Measurements from ENCODE around the gene SPAG16.
"Not testable (repeated sequence)": the region's sequence is repeated elsewhere in the genome, so short reads cannot be mapped to it uniquely, and the experiment has no call there.

Gene SPAG16

GRCh38 chr2:213995400-213996105 is 711.3 kb downstream of the SPAG16 start:
- peak; percentile 65 to 74 for DNase-seq (ENCODE audit: low read depth in 2 of 2)

GRCh38 chr2:213998976-213999375 is 714.7 kb downstream of the SPAG16 start:
- not testable (repeated sequence) for DNase-seq (ENCODE audit: low read depth in 2 of 2)

DNA sequence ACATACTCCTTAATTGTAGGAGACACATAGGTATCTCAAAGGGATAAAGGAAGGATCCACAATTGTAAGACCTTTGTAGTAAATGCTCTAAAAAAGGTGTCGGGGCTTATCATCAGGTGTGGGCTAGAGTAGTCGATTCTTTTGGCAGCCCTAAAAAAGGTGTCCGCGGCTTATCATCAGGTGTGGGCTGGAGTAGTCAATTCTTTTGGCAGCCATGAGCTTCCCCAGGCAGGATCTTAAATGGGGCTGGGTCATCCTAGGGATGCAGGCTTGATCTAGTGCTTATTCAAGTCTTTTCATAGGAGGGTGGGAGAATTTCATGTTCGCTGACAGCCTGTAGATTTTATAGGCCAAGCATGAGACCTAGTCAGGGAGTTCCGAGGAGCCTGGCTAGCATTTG is 720.2 kb downstream of the SPAG16 start:
- DNase-seq (ENCODE audit: low read depth in 2 of 2), result no peak

- DNase-seq (ENCODE audit: low read depth in 2 of 2), result peak; percentile 1 to 6
Observed at GRCh38 chr2:214005337-214005736, 721.1 kb downstream of the SPAG16 start.

DNA sequence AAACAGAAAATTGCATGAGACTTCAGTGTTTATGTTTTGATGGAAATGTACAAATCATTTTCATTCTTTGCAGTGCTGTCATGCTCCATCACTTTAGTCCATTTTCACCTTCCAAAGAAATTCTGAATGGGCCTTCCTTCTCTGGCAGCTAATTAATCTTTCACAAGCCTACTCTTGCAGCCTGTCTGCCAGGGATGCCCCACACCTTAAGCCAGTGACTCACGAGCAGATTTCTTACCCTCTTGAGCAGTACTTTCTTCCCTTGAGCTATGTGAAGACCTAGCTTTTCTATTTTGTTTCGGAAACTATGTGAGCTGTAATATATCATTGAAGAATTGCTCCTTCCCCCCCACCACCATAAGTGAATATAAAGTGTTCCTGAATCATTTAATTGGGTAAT is 722.3 kb downstream of the SPAG16 start:
- no peak for DNase-seq (ENCODE audit: low read depth in 2 of 2)

DNA sequence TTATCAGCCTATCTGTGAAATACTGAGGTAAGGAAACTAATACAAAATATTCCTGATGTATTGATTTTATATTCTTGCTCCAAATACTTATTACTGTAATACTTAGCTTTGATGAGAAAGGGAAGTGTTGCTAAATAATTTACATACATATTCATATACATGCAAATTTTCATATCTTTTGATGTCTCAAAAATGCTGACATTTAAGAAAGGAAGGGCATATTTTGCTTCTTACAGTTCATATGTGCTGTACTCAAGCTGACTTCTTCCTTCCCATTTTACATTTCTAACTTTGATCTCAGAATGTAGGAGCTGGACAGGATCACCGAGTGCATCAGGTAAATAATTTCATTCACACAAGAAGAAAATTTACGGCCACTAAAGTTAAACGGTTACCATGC is 727.4 kb downstream of the SPAG16 start:
- no peak for DNase-seq (ENCODE audit: low read depth in 2 of 2)

GRCh38 chr2:214014551-214015220 is 730.4 kb downstream of the SPAG16 start:
- no peak for DNase-seq (ENCODE audit: low read depth in 2 of 2)

- DNase-seq (ENCODE audit: low read depth in 2 of 2), result peak; percentile 73 to 74
Observed at GRCh38 chr2:214019229-214019972, 735.1 kb downstream of the SPAG16 start.

GRCh38 chr2:214019973-214020345 is 735.7 kb downstream of the SPAG16 start:
- no peak for DNase-seq (ENCODE audit: low read depth in 2 of 2)

DNA sequence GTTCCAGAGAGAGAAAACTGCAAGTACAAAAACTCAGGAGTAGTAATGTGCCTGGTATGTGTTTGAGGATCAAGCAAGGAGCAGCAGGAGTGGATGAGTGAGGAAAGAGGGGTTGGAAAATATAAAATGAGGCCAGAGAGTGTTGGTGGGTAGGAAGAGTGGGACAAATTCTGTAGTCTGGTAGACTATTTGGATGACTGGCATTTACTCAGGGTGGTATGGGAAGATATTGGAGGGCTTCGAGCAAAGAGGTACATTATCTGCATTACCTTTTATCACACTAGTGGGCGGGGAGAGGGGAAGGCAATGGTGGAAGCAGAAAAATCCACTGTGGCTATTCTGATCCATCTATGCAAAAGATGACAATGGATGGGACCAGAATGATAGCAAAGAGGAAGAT is 744.9 kb downstream of the SPAG16 start:
- no peak for DNase-seq (ENCODE audit: low read depth in 2 of 2)

- DNase-seq (ENCODE audit: low read depth in 2 of 2), result no peak
Observed at GRCh38 chr2:214031566-214031965, 747.3 kb downstream of the SPAG16 start.

DNA sequence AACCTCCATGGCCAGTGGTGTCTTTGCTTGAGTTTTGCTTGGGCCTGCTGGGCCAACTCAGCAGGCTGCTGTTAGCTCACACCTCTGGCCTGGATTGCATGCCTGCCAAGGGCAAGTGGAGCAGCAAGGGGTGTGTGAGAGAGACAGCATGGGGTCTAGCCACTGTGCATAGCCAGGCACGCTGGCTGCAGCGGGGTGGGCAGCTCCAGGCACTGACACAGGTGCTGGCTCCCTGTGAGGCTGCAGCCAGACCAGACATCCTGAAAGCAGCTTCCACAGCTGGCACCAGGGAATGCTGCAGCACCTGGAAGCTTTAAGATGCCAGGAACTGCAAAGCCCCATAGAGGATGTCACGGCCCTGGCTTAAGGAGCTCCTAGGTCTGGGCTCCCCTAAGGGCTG is 750.2 kb downstream of the SPAG16 start:
- no peak for DNase-seq (ENCODE audit: low read depth in 2 of 2)

- no peak for DNase-seq (ENCODE audit: low read depth in 2 of 2)
Observed at GRCh38 chr2:214035091-214035852, 751.0 kb downstream of the SPAG16 start.

DNA sequence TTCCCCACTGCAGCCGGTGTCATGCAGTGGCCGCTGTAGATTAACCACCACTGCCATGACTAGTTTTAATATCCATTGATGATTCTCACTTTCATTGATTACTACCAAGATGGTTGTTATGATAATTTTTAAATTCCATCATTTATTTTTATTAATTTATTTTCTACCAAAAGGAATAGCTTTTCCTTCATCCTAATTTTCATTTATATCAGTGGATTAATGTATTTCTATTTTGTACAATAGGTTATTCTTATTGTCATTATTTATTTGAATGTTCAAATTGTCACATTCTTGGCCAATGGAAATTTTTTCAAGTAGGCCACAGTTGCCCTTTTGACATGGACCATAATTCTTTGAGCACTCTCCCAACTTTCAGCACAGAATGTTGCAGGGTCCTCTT is 751.7 kb downstream of the SPAG16 start:
- DNase-seq (ENCODE audit: low read depth in 2 of 2), result no peak

- DNase-seq (ENCODE audit: low read depth in 2 of 2), result no peak
Observed at GRCh38 chr2:214038186-214038585, 753.9 kb downstream of the SPAG16 start.

GRCh38 chr2:214050731-214051130 is 766.5 kb downstream of the SPAG16 start:
- DNase-seq (ENCODE audit: low read depth in 2 of 2), result no peak

GRCh38 chr2:214051585-214051984 is 767.3 kb downstream of the SPAG16 start:
- no peak for DNase-seq (ENCODE audit: low read depth in 2 of 2)

- DNase-seq (ENCODE audit: low read depth in 2 of 2), result no peak
Observed at GRCh38 chr2:214052235-214052634, 768.0 kb downstream of the SPAG16 start.

DNA sequence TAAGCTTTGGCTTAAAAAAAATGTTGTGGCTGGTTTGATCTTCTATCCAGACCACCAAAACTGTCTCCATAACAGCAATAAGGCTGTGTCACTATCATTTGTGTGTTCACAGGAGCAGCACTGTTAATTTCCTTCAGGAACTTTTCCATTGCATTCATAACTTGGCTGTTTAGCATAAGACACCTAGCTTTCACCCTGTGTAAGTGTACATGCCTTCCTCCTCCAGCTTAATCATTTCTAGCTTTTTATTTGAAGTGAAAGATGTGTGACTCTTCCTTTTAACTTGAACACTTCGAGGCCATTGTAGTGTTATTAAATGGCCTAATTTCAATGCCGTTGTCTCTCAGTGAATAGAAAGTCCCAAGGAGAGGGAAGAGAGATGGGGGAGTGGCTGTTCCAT is 773.7 kb downstream of the SPAG16 start:
- no peak for DNase-seq (ENCODE audit: low read depth in 2 of 2)

DNA sequence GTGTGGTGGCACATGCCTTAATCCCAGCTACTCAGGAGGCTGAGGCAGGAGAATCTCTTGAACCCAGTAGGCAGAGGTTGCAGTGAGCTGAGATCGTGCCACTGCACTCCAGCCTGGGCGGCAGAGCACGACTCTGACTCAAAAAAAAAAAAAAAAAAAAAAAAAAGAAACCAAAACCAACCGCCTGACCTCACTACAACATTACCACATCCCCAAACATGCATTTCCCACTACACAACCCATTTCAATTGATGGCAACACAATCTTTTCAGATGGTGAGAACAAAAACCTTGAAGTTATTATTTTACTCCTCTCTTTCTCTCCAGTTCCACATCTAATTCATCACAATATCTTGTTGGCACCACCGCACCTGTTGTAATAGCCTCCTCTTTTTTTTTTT is 778.0 kb downstream of the SPAG16 start:
- DNase-seq (ENCODE audit: low read depth in 2 of 2), result not testable (repeated sequence)

- DNase-seq (ENCODE audit: low read depth in 2 of 2), result no peak
Observed at GRCh38 chr2:214064471-214064870, 780.2 kb downstream of the SPAG16 start.

- no peak for DNase-seq (ENCODE audit: low read depth in 2 of 2)
Observed at GRCh38 chr2:214066862-214067261, 782.6 kb downstream of the SPAG16 start.

Data from fibroblast of skin of left quadriceps (primary cell).